ENCODE results near the gene PCNX1.

PCNX1 gene

GRCh38 chr14:70886421-70887206, 20.6 kb upstream of the PCNX1 start:
- DNase-seq (ENCODE audit: low read depth in 1 of 2, low spot score in 1 of 2), result peak in 1 of 2 experiments; percentile 74
- H3K27ac ChIP-seq (replicated peaks), result peak overlapping the region; percentile 97
- no peak overlapping the region for H3K4me3 ChIP-seq (replicated peaks; ENCODE audit: insufficient read depth, low read length)
- TF ChIP-seq POLR2AphosphoS5 (IDR thresholded peaks at IDR 0.05; ENCODE audit: low read depth), result peak; percentile 55
- no peak for TF ChIP-seq REST (IDR thresholded peaks at IDR 0.05; ENCODE audit: insufficient replicate concordance, low read depth)
- no peak for TF ChIP-seq SPI1 (IDR thresholded peaks at IDR 0.05; ENCODE audit: borderline replicate concordance, low read depth)
- no peaks in the 10 kb centered on the region for H3K27me3 ChIP-seq (ENCODE audit: insufficient read depth, poor library complexity, severe bottlenecking)

- Histone ChIP-seq H3K27ac (replicated peaks) (peak overlapping the region; percentile 97), H3K27me3 (ENCODE audit: insufficient read depth, poor library complexity, severe bottlenecking) (no peaks in the 10 kb centered on the region), H3K4me3 (replicated peaks; ENCODE audit: insufficient read depth, low read length) (no peak overlapping the region)
- no peak for TF ChIP-seq POLR2AphosphoS5 (IDR thresholded peaks at IDR 0.05; ENCODE audit: low read depth)
- no peak for TF ChIP-seq GABPA (IDR thresholded peaks at IDR 0.05; ENCODE audit: low read depth)
- TF ChIP-seq SPI1 (IDR thresholded peaks at IDR 0.05; ENCODE audit: borderline replicate concordance, low read depth), result no peak
- TF ChIP-seq REST (IDR thresholded peaks at IDR 0.05; ENCODE audit: insufficient replicate concordance, low read depth), result no peak
- no peak for DNase-seq (ENCODE audit: low read depth in 1 of 2, low spot score in 1 of 2)
These were observed 20.0 kb upstream of the PCNX1 start for GRCh38 chr14:70887207-70887681.

GRCh38 chr14:70887737-70888499, 19.3 kb upstream of the PCNX1 start:
- H3K27me3 ChIP-seq (ENCODE audit: insufficient read depth, poor library complexity, severe bottlenecking), result no peaks in the 10 kb centered on the region
- peak overlapping the region; percentile 97 for H3K27ac ChIP-seq (replicated peaks)
- no peak overlapping the region for H3K4me3 ChIP-seq (replicated peaks; ENCODE audit: insufficient read depth, low read length)
- no peak for DNase-seq (ENCODE audit: low read depth in 1 of 2, low spot score in 1 of 2)
- TF ChIP-seq POLR2AphosphoS5 (IDR thresholded peaks at IDR 0.05; ENCODE audit: low read depth) (no peak), CTCF (IDR thresholded peaks at IDR 0.05; ENCODE audit: insufficient read depth, low read length) (no peak), GABPA (IDR thresholded peaks at IDR 0.05; ENCODE audit: low read depth) (no peak), REST (IDR thresholded peaks at IDR 0.05; ENCODE audit: insufficient replicate concordance, low read depth) (no peak), SPI1 (IDR thresholded peaks at IDR 0.05; ENCODE audit: borderline replicate concordance, low read depth) (no peak)
